Liver (tissue), 3 donors: ENCODE data around the gene DHH.

Experiments
- ATF3 ChIP-seq: IDR thresholded peaks from 2 replicates; pipeline ENCODE4 v1.6.1; 2016; ENCODE audit warnings: antibody characterized with exemption
- EGR1 ChIP-seq, 2 donors: IDR thresholded peaks; 2 replicates each; pipeline ENCODE4 v1.6.1; 2016 to 2018; ENCODE audit warnings: antibody characterized with exemption in 2 of 2, low read depth in 2 of 2
- GABPA ChIP-seq, 2 donors: IDR thresholded peaks in 1 of 2; conservative IDR thresholded peaks in 1 of 2; 2 replicates each; pipeline ENCODE4 v1.6.1; 2016; ENCODE audit warnings: antibody characterized with exemption in 2 of 2, mild to moderate bottlenecking in 1 of 2, moderate library complexity in 1 of 2
- JUND ChIP-seq, 2 donors: IDR thresholded peaks; 2 replicates each; pipeline ENCODE4 v1.6.1; 2016; ENCODE audit warnings: antibody characterized with exemption in 2 of 2
- MAX ChIP-seq: IDR thresholded peaks from 2 replicates; pipeline ENCODE4 v1.6.1; 2016; ENCODE audit warnings: antibody characterized with exemption
- RAD21 ChIP-seq, 2 donors: IDR thresholded peaks; 2 replicates each; pipeline ENCODE4 v1.6.1; 2016; ENCODE audit warnings: antibody characterized with exemption in 2 of 2, mild to moderate bottlenecking in 2 of 2
- RXRA ChIP-seq, 2 donors: IDR thresholded peaks; 2 replicates each; pipeline ENCODE4 v1.6.1; 2017 to 2018; ENCODE audit warnings: antibody characterized with exemption in 2 of 2, mild to moderate bottlenecking in 1 of 2
- SP1 ChIP-seq: IDR thresholded peaks from 2 replicates; pipeline ENCODE4 v1.6.1; 2018; ENCODE audit warnings: antibody characterized with exemption, mild to moderate bottlenecking
- TAF1 ChIP-seq: conservative IDR thresholded peaks from 2 replicates; pipeline ENCODE4 v1.6.1; 2016; ENCODE audit warnings: antibody characterized with exemption, mild to moderate bottlenecking
- YY1 ChIP-seq: IDR thresholded peaks from 2 replicates; pipeline ENCODE4 v1.6.1; 2016; ENCODE audit warnings: antibody characterized with exemption, mild to moderate bottlenecking
- TF ChIP-seq, protein P1 (sequence below): fragments of 150-350 bp; IDR thresholded peaks from 2 replicates; pipeline ENCODE4 v1.5.1; 2017; ENCODE audit warnings: improper control_type of control experiment, low read depth, low read length; ENCODE audit not compliant: missing input control
- TF ChIP-seq, protein P2 (sequence below): IDR thresholded peaks from 2 replicates; pipeline ENCODE4 v1.6.1; 2016; ENCODE audit warnings: antibody characterized with exemption, mild to moderate bottlenecking
- TF ChIP-seq, protein P3 (sequence below): IDR thresholded peaks from 2 replicates; pipeline ENCODE4 v1.6.1; 2016; ENCODE audit warnings: antibody characterized with exemption
- donor health status: healthy.
- donor health status: healthy.

DNA sequence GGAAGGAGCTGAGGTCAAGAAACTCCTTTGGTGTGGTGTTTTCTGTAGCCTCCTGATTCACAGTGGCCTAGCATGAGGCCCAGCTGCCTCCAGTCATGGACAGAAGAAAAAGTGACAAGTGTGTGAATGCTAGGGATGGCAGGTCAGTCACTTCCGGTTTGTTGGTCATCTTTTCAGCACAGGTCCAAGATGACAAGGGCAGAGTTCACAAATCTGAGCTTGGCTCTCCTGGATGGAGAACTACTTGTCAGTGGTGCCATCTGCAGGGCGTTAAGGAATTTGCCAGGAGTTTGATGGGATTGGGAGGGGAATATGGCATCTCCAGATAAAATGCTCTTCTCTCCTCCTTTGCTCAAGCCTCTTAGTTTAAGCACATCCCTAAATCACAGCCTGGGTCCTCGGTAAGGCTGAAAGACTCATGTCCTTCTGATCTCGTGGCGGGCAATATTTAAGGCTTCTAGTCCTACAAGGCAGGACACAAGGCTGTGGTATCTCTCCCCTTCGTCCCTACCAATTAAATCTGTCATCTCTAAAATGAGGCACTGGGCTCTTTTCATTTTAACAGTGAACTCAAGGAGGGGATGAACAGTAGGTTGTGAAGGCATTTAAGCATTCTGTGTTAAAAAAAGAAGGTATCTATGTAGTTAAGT is 26.6 kb upstream of the DHH start:
- TF ChIP-seq RAD21 (IDR thresholded peaks at IDR 0.05) (peak; percentile 91 to 92), JUND (IDR thresholded peaks at IDR 0.05) (no peak), TAF1 (no peak), MAX (no peak), EGR1 (IDR thresholded peaks at IDR 0.05; ENCODE audit: low read depth in 2 of 2) (no peak), SP1 (peak; percentile 37), YY1 (no peak), GABPA (IDR thresholded peaks at IDR 0.05 in 1 of 2, conservative IDR thresholded peaks at IDR 0.05 in 1 of 2) (peak in 1 of 2 donors; percentile 52), RXRA (IDR thresholded peaks at IDR 0.05) (peak; percentile 11 to 53), ATF3 (no peak)
- TF ChIP-seq, protein P1, sequence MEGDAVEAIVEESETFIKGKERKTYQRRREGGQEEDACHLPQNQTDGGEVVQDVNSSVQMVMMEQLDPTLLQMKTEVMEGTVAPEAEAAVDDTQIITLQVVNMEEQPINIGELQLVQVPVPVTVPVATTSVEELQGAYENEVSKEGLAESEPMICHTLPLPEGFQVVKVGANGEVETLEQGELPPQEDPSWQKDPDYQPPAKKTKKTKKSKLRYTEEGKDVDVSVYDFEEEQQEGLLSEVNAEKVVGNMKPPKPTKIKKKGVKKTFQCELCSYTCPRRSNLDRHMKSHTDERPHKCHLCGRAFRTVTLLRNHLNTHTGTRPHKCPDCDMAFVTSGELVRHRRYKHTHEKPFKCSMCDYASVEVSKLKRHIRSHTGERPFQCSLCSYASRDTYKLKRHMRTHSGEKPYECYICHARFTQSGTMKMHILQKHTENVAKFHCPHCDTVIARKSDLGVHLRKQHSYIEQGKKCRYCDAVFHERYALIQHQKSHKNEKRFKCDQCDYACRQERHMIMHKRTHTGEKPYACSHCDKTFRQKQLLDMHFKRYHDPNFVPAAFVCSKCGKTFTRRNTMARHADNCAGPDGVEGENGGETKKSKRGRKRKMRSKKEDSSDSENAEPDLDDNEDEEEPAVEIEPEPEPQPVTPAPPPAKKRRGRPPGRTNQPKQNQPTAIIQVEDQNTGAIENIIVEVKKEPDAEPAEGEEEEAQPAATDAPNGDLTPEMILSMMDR, result peak; percentile 78
- TF ChIP-seq, protein P2, sequence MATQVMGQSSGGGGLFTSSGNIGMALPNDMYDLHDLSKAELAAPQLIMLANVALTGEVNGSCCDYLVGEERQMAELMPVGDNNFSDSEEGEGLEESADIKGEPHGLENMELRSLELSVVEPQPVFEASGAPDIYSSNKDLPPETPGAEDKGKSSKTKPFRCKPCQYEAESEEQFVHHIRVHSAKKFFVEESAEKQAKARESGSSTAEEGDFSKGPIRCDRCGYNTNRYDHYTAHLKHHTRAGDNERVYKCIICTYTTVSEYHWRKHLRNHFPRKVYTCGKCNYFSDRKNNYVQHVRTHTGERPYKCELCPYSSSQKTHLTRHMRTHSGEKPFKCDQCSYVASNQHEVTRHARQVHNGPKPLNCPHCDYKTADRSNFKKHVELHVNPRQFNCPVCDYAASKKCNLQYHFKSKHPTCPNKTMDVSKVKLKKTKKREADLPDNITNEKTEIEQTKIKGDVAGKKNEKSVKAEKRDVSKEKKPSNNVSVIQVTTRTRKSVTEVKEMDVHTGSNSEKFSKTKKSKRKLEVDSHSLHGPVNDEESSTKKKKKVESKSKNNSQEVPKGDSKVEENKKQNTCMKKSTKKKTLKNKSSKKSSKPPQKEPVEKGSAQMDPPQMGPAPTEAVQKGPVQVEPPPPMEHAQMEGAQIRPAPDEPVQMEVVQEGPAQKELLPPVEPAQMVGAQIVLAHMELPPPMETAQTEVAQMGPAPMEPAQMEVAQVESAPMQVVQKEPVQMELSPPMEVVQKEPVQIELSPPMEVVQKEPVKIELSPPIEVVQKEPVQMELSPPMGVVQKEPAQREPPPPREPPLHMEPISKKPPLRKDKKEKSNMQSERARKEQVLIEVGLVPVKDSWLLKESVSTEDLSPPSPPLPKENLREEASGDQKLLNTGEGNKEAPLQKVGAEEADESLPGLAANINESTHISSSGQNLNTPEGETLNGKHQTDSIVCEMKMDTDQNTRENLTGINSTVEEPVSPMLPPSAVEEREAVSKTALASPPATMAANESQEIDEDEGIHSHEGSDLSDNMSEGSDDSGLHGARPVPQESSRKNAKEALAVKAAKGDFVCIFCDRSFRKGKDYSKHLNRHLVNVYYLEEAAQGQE, result no peak
- TF ChIP-seq, protein P3, sequence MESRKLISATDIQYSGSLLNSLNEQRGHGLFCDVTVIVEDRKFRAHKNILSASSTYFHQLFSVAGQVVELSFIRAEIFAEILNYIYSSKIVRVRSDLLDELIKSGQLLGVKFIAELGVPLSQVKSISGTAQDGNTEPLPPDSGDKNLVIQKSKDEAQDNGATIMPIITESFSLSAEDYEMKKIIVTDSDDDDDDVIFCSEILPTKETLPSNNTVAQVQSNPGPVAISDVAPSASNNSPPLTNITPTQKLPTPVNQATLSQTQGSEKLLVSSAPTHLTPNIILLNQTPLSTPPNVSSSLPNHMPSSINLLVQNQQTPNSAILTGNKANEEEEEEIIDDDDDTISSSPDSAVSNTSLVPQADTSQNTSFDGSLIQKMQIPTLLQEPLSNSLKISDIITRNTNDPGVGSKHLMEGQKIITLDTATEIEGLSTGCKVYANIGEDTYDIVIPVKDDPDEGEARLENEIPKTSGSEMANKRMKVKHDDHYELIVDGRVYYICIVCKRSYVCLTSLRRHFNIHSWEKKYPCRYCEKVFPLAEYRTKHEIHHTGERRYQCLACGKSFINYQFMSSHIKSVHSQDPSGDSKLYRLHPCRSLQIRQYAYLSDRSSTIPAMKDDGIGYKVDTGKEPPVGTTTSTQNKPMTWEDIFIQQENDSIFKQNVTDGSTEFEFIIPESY, result no peak
